NOMO-1 treated with DMSO at 0.1 percent for 48 hours (cell line): ENCODE data around the gene UBTD2.
"Not testable (repeated sequence)": the region's sequence is repeated elsewhere in the genome, so short reads cannot be mapped to it uniquely, and the experiment has no call there.

Experiments
- DNase-seq: peaks from one replicate; lab custom pipeline; 2025; ENCODE audit not compliant: unreplicated experiment; lab: John Stamatoyannopoulos, UW

Gene UBTD2

GRCh38 chr5:172283020-172283861, at the start of gene UBTD2:
Gene UBTD2 (minus strand): TSS chr5:172283764. CDS start chr5:172283665, 99 bp downstream.
- peak; percentile 75 for DNase-seq

GRCh38 chr5:172326901-172327300, 43.3 kb upstream of the UBTD2 start:
- DNase-seq: not testable (repeated sequence)

- DNase-seq: no peak
Measured at GRCh38 chr5:172325452-172325851, 41.9 kb upstream of the UBTD2 start.

GRCh38 chr5:172322028-172322965, 38.7 kb upstream of the UBTD2 start:
- DNase-seq: no peak

GRCh38 chr5:172321593-172321992, 38.0 kb upstream of the UBTD2 start:
- DNase-seq: no peak

GRCh38 chr5:172319708-172320441, 36.3 kb upstream of the UBTD2 start:
- no peak for DNase-seq

- DNase-seq: no peak
Measured at GRCh38 chr5:172315587-172316493, 32.3 kb upstream of the UBTD2 start.

GRCh38 chr5:172313915-172314314, 30.4 kb upstream of the UBTD2 start:
- no peak for DNase-seq

- no peak for DNase-seq
Measured at GRCh38 chr5:172312286-172312685, 28.7 kb upstream of the UBTD2 start.

GRCh38 chr5:172311605-172312004, 28.0 kb upstream of the UBTD2 start:
- no peak for DNase-seq

GRCh38 chr5:172311026-172311425, 27.5 kb upstream of the UBTD2 start:
- DNase-seq: no peak

- DNase-seq: no peak
Measured at GRCh38 chr5:172305380-172305779, 21.8 kb upstream of the UBTD2 start.

GRCh38 chr5:172303572-172304335, 20.2 kb upstream of the UBTD2 start:
- DNase-seq: no peak

GRCh38 chr5:172303162-172303561, 19.6 kb upstream of the UBTD2 start:
- DNase-seq: no peak

GRCh38 chr5:172302047-172302710, 18.6 kb upstream of the UBTD2 start:
- DNase-seq: no peak

- DNase-seq: no peak
Measured at GRCh38 chr5:172299916-172300439, 16.4 kb upstream of the UBTD2 start.

GRCh38 chr5:172294831-172295230, 11.3 kb upstream of the UBTD2 start:
- DNase-seq: no peak

GRCh38 chr5:172293745-172294342, 10.3 kb upstream of the UBTD2 start:
- DNase-seq: no peak
